ENCODE measurements around the gene SMIM15. TPM values are rescaled to one million over a fixed set of nuclear protein-coding genes. Genes with fewer than 3 reads are reported as not detected.

Gene SMIM15
- 77.0 and 78.7 TPM in 2 replicates for total RNA-seq

GRCh38 chr5:61162010-61162831, at the start of gene SMIM15:
Gene SMIM15 (minus strand): TSS chr5:61162468. CDS start chr5:61160171, 2,297 bp downstream.

Other genes with a start within 250 kb of the SMIM15 start
- gene ERCC8, start 217.4 kb downstream of the SMIM15 start, total RNA-seq, result 12.6 and 15.7 TPM in 2 replicates
- gene NDUFAF2, start 217.3 kb downstream of the SMIM15 start, total RNA-seq, result 10.0 and 13.8 TPM in 2 replicates
- 13.7 and 14.3 TPM in 2 replicates for gene ZSWIM6, start 169.8 kb upstream of the SMIM15 start, total RNA-seq

Measured in smooth muscle cell of the pulmonary artery (primary cell).